Measurements from ENCODE around the gene ZNF491. TPM values are rescaled to one million over a fixed set of nuclear protein-coding genes. Genes with fewer than 3 reads are reported as not detected.
"Not testable (repeated sequence)": the region's sequence is repeated elsewhere in the genome, so short reads cannot be mapped to it uniquely, and the experiment has no call there.

The ZNF491 gene
- total RNA-seq, 1 experiment from 2014 or later: not detected

DNA sequence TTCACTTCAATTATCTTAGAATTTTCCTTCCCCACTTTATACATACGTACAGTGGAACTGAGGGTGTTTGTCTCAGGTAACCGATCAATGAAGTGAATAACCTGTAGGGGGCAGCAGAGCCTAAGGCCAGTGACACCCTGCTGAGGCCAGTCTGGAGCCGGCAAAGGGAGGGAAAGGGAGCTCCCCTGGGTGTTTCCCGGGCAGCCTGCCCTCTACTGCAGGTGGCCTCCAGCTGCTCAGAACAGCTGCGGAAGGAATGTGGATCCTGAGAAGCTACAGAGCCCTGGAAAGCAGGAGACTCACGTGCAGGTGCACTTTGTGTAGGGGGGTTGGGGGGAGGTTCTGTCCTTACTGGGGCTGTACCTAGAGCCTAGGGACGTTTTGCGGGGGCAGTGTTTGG lies 832 bp upstream of the ZNF491 start:
- peak; percentile 11 for DNase-seq (ENCODE audit: extremely low read depth, low read depth)

DNA sequence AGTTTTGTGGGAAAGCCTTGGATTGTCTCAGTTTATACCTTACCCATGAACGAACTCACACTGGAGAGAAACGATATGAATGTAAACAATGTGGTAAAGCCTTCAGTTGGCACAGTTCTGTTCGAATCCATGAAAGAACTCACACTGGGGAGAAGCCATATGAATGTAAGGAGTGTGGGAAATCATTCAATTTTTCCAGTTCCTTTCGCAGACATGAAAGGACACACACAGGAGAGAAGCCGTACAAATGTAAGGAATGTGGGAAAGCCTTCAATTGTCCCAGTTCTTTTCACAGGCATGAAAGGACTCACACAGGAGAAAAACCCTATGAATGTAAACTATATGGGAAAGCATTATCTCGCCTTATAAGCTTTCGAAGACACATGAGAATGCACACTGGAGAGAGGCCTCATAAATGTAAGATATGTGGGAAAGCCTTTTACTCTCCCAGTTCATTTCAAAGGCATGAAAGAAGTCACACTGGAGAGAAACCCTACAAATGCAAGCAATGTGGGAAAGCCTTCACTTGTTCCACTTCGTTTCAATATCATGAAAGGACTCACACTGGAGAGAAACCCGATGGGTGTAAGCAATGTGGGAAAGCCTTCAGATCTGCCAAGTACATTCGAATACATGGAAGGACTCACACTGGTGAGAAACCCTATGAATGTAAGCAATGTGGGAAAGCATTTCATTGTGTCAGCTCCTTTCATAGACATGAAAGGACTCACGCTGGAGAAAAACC lies 8.2 kb downstream of the ZNF491 start:
- no peak for DNase-seq (ENCODE audit: extremely low read depth, low read depth)

DNA sequence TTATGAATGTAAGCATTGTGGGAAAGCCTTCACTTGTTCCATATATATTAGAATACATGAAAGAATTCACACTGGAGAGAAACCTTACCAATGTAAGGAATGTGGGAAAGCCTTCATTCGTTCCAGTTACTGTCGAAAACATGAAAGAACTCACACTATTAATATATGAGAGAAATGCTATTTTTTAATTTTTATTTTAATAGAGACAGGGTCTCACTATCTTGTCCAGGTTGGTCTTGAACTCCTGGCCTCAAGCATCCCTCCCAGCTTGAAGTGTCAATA lies 8.7 kb downstream of the ZNF491 start:
- DNase-seq (ENCODE audit: extremely low read depth, low read depth): no peak

DNA sequence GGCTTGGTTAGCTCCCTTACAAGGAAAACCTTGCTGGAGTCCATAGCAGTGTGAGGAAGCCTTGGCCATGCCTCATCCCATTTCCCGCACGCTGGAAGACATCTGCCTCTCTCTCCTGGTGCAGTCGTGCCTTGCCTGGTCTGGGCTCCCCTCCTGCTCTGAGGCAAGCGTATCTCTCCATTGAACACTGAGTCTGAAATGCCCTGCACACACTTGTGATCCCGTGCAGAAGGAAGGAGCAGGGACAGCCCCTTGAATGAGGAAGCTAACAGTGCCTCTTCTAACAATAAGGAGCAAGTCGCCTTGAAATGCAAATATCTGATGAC lies 15.3 kb downstream of the ZNF491 start:
- DNase-seq (ENCODE audit: extremely low read depth, low read depth): no peak

DNA sequence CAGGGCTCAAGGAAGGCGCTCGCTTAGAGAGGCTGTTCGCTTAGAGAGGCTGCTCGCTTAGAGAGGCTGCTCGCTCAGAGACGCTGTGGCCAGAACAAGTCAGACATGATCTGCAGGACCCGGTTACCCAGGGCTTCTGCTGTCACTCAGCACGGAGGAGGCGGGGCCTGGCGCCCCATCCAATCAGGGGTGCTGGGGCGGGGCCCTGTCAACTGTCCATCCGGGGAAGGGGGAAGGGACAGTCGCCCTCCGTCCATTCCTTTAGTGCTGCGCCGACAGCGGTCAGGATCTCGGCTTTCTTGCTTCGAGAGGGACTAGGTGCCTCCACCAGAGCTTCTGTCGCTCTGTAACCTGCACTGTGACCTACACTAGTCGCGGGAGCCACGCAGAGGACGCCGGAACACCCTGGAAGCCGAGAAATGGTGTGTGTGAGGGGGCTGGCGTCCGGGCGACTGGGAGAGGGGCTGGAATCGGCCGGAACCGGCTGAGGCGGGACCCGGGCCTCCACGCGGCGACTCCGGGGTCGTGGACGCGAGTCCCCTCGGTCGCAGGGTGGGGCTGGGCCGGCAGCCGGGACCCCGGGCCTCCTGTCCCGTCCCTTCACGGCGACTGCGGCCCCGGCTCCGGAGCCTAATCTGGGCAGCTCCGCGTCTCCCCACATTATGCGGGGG lies 15.8 kb downstream of the ZNF491 start, which contains the start of gene ZNF440:
Gene ZNF440, plus strand, starts transcription at position 245 of the 671 bp plus-strand sequence. Its CDS starts 175 bp downstream, at position 420.
- DNase-seq (ENCODE audit: extremely low read depth, low read depth): no peak

DNA sequence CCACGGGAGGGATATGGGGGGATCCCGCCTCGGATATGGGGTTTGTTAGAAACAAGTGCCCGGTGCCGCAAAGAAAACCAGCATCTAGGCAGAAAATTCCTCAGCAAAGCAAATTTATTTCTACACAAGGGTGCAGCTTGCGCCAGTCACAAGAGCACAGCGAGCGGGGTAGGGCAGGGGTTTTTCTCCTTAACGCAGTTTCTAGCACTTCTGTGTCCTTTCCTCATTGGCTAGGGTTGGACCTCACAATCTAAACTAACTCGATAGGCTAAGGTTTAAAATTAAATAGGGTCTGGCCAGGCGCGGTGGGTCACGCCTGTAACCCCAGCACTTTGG lies 16.3 kb downstream of the ZNF491 start:
- DNase-seq (ENCODE audit: extremely low read depth, low read depth): no peak

DNA sequence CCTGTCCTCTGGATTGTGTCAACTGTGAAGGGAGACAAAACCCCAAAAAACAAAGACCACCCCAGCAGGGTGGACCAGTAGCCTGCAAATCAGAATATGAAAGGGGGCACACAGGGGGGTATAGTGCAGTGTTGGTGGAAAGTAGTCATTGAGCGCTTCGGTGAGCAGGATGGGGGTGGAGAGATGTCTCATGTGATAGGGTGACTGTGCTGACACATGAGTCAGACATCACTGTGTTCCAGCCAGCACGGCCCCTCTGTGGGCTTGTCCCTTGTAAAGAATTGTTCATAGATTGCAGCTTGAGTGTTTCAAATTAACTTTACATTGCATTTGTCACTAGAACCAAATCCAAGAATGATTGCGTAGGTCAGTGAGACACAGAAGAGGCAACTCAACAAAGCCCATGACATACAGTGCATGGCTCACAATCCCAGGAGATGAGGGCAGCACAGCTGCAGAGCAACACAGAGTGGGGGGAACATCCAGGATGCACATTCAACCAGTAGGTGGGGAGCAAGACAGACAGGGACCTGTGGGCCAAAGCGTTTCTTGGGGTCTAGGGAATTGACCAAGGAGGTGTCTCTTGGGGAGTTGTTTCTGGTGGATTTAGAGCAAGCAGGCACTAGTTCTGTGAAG lies 23.3 kb downstream of the ZNF491 start:
- no peak for DNase-seq (ENCODE audit: extremely low read depth, low read depth)

DNA sequence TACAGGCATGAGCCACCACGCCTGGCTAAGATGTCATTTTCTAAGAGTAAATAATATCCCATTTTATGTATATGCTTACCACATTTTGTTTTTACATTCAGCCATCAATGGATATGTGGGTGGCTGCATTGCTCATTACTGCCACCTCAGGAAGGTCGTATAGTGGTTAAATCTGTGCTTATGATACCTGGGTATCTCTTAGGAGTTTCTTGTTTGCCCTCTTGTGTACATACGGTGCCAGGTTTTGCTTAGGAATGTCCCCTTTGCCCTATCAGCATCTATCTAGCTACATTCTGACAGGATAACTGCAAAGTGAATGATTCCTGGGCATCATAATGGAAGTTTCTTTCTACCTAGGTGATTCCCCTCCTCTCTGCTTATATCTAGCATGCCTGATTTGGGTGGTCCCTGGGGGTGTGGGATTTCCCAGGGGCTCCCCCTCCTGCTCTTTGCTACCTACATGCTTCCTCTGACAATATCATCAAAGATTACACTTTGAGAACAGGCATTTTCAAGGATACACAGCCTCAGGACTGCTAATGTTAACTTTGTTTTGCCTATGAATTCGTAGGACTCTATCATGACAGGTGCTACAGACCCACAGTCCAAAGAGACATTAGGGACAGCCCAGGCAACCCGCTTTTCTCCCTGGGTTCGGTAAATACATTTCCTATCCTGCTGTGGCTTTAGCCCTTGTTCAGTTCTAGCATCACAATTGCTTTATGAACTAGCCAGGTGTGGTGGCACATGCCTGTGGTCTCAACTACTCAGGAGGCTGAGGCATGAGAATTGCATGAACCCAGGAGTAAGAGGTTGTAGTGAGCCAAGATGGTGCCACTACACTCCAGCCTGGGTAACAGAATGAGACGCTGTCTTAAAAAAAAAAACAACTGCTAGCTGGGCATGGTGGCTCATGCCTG lies 30.9 kb downstream of the ZNF491 start:
- DNase-seq (ENCODE audit: extremely low read depth, low read depth): not testable (repeated sequence)

DNA sequence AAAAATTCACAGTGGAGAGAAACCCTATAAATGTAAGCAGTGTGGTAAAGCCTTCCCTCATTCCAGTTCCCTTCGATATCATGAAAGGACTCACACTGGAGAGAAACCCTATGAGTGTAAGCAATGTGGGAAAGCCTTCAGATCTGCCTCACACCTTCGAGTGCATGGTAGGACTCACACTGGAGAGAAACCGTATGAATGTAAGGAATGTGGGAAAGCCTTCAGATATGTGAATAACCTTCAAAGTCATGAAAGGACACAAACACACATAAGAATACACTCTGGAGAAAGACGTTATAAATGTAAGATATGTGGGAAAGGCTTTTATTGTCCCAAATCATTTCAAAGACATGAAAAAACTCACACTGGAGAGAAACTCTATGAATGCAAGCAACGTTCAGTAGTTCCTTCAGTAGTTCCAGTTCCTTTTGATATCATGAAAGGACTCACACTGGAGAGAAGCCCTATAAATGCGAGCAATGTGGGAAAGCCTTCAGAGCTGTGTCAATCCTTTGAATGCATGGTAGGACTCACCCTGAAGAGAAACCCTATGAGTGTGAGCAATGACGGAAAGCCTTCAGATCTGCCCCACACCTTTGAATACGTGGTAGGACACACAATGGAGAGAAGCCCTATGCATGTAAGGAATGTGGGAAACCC lies 34.1 kb downstream of the ZNF491 start:
- DNase-seq (ENCODE audit: extremely low read depth, low read depth): no peak

DNA sequence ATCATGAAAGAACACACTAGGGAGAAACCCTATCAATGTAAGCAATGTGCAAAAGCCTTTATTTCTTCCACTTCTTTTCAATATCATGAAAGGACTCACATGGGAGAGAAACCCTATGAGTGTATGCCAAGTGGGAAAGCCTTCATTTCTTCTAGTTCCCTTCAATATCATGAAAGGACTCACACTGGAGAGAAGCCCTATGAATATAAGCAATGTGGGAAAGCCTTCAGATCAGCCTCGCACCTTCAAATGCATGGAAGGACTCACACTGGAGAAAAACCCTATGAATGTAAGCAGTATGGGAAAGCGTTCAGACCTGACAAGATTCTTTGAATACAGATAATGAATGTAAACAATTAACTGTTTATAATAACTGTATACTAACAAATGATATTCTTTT lies 35.2 kb downstream of the ZNF491 start:
- DNase-seq (ENCODE audit: extremely low read depth, low read depth): no peak

DNA sequence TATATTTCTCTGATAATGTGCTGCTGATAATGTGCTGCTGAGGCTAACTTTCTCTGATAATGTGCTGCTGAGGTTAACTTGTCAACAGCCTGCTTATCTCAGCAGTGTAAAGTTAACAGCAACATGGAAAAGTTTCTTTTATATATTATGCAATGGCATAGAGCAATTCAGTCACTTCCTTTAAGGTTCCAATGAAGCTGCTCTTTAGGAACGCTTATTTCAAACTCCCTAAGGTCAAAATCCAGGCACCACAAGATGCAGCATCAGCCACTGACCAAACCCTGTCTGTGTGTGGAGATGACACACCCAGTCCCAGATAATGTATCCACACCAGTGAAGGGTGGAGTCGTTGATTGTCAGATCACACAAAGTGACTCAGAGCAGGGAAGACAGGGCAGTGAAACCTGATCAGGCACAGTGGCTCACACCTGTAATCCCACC lies 37.3 kb downstream of the ZNF491 start:
- DNase-seq (ENCODE audit: extremely low read depth, low read depth): not testable (repeated sequence)

DNA sequence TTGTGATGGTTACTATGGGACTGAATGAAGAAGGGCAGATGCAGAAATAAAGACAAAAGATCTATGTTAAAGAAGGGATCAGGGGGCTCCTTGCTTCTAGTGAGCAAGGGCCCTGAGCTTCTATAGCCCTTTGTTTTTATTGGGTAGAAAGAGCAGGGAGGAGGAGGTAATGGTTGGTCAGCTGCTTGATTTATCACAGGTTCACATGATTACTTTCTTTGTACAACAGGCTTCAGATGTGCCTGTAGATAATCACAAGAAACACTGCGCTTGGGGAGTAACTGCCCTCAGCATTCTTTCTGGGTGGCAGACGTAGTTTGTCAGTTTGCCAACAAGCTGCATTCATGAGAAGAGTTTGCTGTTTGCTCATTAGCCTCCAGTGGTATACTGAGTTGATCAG lies 45.4 kb downstream of the ZNF491 start:
- DNase-seq (ENCODE audit: extremely low read depth, low read depth): no peak

DNA sequence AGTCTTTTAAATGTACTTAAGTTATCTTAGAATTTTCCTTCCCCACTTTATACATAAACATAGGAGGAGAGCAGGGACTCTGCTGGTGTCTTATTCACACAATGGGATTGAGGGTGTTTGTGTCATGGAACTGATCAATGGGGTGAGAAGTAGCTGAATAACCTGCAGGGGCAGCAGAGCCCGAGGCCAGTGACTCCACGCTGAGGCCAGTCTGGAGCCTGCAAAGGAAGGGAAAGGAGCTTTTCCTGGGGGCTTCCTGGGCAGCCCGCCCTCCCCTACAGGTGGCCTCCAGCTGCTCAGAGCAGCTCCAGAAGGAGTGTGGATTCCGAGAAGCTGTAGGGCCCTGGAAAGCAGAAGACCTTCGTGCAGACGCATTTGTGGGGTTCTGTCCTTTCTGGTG lies 49.3 kb downstream of the ZNF491 start:
- DNase-seq (ENCODE audit: extremely low read depth, low read depth): not testable (repeated sequence)

DNA sequence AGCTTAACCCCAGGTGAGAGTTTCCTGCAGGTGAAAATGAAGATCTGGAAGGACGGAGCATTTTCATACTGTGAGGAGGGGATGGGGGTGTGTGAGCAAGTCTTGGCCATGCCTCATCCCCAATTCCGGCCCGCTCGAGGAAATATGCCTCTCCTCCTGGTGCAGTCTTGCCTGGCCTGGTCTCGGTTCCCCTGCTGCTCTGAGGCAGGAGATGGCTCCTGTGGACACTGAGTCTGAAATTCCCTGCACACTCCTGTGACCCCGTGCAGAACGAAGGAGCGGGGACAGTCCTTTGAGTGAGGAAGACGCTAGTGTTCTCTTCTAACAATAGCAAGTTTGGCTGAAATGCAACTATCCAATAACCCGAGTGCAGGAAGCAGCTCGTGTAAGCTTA lies 49.9 kb downstream of the ZNF491 start:
- no peak for DNase-seq (ENCODE audit: extremely low read depth, low read depth)

DNA sequence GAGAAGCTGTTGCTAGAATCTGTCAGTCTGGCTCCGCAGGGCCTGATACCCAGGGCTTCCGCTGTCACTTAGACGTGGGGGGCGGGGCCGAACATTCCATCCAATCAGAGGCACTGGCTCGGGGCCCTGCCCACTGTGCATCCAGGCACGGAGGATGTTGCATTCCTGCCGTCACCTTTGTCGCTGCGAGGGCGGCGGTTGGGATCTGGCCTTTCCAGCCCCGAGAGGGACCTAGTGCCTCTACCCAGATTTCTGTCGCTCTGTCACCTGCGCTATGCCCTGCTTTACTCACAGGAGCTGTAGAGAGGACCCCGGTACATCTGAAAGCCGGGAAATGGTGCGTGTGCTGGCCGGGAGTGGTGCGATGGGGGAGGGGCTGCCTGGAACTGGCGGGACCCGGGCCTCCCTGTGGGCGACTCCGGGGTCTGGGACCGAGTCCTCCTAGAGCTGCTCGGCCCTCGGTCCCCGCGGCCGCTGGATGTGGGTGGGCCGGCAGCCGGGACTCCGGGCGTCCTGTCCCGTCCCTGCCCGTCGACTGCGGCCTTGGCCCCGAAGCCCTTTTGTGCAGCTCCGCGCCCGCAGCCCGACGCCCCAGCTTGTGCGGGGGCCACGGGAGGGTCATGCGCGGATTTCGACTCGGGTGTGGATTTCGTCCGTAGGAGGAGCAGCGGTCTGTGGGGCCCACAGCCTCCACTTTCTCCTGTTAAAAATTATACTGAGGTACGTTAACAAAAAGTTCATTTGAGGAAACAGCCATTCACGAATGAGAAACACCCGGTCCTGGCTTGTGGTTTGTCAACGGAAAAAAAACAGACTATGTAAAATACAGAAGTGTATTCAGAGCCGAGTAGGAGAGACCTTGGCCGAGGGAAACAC lies 50.5 kb downstream of the ZNF491 start, which contains the start of gene ZNF439:
Gene ZNF439, plus strand, starts transcription at position 133 of the 876 bp plus-strand sequence. Its CDS starts 142 bp downstream, at position 275.
- DNase-seq (ENCODE audit: extremely low read depth, low read depth): no peak

DNA sequence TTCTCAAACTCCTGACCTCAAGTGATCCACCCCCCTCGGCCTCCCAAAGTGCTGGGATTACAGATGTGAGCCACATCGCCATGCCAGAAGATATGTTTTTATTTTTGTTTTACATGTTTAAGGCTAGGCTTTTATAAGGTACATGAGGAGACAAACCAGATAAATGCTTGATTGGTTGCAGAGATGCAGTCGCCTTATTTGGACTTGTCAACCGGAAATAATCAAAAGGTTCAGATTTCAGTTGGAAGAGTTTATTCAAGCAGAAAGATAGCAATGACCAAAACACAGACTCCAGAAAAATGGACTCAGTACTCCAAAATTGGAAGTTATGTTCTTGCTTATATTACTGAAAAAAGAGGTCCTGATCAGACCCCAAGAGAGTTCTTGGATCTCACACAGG lies 52.0 kb downstream of the ZNF491 start:
- not testable (repeated sequence) for DNase-seq (ENCODE audit: extremely low read depth, low read depth)

DNA sequence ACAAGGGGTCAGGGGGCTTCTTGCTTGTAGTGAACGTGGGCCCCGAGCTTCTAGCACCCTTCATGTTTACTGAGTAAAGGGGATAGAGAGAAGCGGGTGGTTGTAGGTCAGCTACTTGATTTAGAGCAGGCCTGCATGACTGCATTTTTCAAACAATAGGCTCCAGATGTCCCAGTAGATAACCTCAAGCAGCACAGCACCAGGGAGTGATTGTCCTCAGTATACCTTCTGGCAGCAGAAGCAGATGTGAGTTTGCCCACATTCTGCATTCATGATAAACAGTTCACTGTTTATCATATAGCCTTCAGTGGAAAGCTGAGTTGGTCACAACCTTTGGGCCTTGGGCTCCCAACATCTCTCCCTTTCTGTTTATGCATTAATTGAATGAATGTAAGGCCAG lies 55.0 kb downstream of the ZNF491 start:
- DNase-seq (ENCODE audit: extremely low read depth, low read depth): no peak

DNA sequence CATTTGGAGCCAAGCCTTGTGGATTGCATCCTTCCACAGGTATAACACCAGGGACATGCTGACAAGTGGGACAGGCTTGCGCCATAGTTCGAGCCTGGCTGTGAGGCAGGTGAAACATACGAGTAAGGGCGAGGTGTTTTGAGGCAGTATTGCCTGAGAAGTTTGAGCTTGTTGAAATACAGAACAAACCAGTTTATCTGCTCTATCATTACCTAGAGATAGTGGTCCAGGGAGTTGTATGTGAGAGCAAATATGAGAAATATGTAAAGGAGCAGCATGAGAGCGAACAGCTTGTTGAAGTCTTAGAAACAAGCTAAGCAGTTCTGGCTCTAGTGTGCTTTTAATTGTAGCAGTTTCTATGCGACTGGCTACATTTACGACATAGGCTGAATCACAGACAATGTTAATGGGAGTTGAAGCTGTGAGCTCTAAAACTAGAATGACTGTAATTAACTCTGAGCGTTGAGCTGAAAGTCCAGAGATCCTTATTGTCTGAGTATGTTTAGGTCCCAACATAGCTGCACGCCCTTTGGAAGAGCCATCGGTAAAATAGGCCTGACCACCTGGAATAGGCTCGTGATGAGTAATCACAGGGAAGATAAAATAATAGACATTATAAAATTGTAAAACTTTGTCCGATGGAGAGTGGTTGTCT lies 58.4 kb downstream of the ZNF491 start:
- no peak for DNase-seq (ENCODE audit: extremely low read depth, low read depth)

Measured in NCI-H460 (cell line).